Fibroblast of villous mesenchyme (primary cell): Measurements from ENCODE around the gene FPGT. TPM values are rescaled to one million over a fixed set of nuclear protein-coding genes. Genes with fewer than 3 reads are reported as not detected.

Source experiments
- total RNA-seq: library from RNA; depleted of rRNA; stranded (reverse); fragments of >200 nt; gene quantifications from 2 replicates; pipeline ENCODE4 v1.2.3, GENCODE V29; 2012

FPGT gene
- total RNA-seq, 1 donor: 18.1 TPM

Other genes starting within 250 kb of the FPGT start
- 0.32 and 1.7 TPM in 2 replicates for gene LRRIQ3, start 66 bp upstream of the FPGT start, total RNA-seq
- 1.3 TPM in 1 of 2 replicates, not detected in the other for gene TNNI3K, start 37.1 kb downstream of the FPGT start, total RNA-seq